ENCODE results near the gene SLC35G6.

Gene SLC35G6

GRCh38 chr17:7508145-7508544 lies 26.9 kb downstream of the SLC35G6 start:
- TF ChIP-seq CTCF (conservative IDR thresholded peaks at IDR 0.05): no peak
- H3K27ac ChIP-seq: no peak overlapping the region

GRCh38 chr17:7508846-7509245 lies 27.6 kb downstream of the SLC35G6 start:
- no peak for TF ChIP-seq CTCF (conservative IDR thresholded peaks at IDR 0.05)
- no peak overlapping the region for H3K27ac ChIP-seq

- H3K27ac ChIP-seq: no peak overlapping the region
- no peak for TF ChIP-seq CTCF (conservative IDR thresholded peaks at IDR 0.05)
Measured at GRCh38 chr17:7509937-7510336, 28.7 kb downstream of the SLC35G6 start.

- TF ChIP-seq CTCF (conservative IDR thresholded peaks at IDR 0.05): no peak
- H3K27ac ChIP-seq: no peak overlapping the region
Measured at GRCh38 chr17:7511108-7511507, 29.9 kb downstream of the SLC35G6 start.

- no peak overlapping the region for H3K27ac ChIP-seq
- no peak for TF ChIP-seq CTCF (conservative IDR thresholded peaks at IDR 0.05)
Measured at GRCh38 chr17:7512105-7512504, 30.9 kb downstream of the SLC35G6 start.

- H3K27ac ChIP-seq: no peak overlapping the region
- TF ChIP-seq CTCF (conservative IDR thresholded peaks at IDR 0.05): no peak
Measured at GRCh38 chr17:7512824-7513540, 31.7 kb downstream of the SLC35G6 start.

GRCh38 chr17:7513850-7514419 lies 32.7 kb downstream of the SLC35G6 start:
- TF ChIP-seq CTCF (conservative IDR thresholded peaks at IDR 0.05): no peak
- no peak overlapping the region for H3K27ac ChIP-seq

Measured in VCaP (cell line).